ENCODE data around the gene LRRC59. TPM values are rescaled to one million over a fixed set of nuclear protein-coding genes. Genes with fewer than 3 reads are reported as not detected.
"Not testable (repeated sequence)": the region's sequence is repeated elsewhere in the genome, so short reads cannot be mapped to it uniquely, and the experiment has no call there.

The LRRC59 gene
- total RNA-seq, 2 experiments from 2014 or later, result 48.1 to 50.1 TPM

DNA sequence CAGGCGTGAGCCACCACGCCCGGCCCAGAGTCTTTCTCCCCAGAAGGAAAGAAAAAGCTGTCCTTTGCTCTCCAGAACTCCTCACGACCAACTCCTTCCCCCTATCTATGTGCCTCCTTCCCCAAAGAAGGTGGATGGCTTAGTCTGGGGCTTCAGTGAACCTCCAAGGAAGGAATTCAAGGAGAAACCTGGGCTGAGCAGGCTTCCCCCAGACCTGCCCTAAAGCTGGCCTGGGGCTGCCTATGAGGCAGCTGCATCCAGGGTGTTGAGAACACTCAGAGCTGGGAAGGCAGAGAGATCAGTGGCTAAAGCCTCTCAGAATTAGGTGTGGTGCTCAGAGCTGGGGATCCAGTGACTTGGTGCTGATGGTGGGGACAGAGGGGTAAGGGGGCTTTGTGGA lies 32.5 kb upstream of the LRRC59 start:
- DNase-seq, result no peak
- Mint-ChIP-seq H3K9me3 (no peaks in the 10 kb centered on the region), H3K27ac (no peak overlapping the region), H3K4me3 (no peak overlapping the region), H3K27me3 (ENCODE audit: low read depth) (no peaks in the 10 kb centered on the region), H3K4me1 (ENCODE audit: low read depth) (peaks cover 17% of the 10 kb centered on the region), H3K36me3 (ENCODE audit: low read depth) (no peaks in the 10 kb centered on the region)
- CTCF ChIA-PET, result interaction anchor here (4.6 kb wide), 1 partner anchor 32 kb away, joined by 19 read pairs; the partner anchor contains the start of gene LRRC59
- intact Hi-C loops (cut with micrococcal nuclease), result no loop called here

GRCh38 chr17:50428831-50429424 lies 31.6 kb upstream of the LRRC59 start:
- H3K27ac Mint-ChIP-seq, result no peak overlapping the region
- CTCF ChIA-PET, result interaction anchor here (1.9 to 4.6 kb wide), 2 partner anchors 31 to 50 kb away, joined by 5 to 19 read pairs; partner anchors contain the start of genes LRRC59 and RSAD1
- H3K27me3 Mint-ChIP-seq (ENCODE audit: low read depth), result no peaks in the 10 kb centered on the region
- no peak overlapping the region for H3K4me3 Mint-ChIP-seq
- peaks cover 17% of the 10 kb centered on the region for H3K4me1 Mint-ChIP-seq (ENCODE audit: low read depth)
- DNase-seq, result no peak
- no peaks in the 10 kb centered on the region for H3K9me3 Mint-ChIP-seq
- no peaks in the 10 kb centered on the region for H3K36me3 Mint-ChIP-seq (ENCODE audit: low read depth)
- intact Hi-C loops (cut with micrococcal nuclease), result no loop called here

- H3K9me3 Mint-ChIP-seq; H3K36me3 Mint-ChIP-seq (ENCODE audit: low read depth); intact Hi-C loops (cut with micrococcal nuclease); H3K4me3 Mint-ChIP-seq; DNase-seq; H3K27ac Mint-ChIP-seq; H3K27me3 Mint-ChIP-seq (ENCODE audit: low read depth): not testable (repeated sequence)
- peaks cover 17% of the 10 kb centered on the region for H3K4me1 Mint-ChIP-seq (ENCODE audit: low read depth)
- CTCF ChIA-PET, result interaction anchor here (1.9 to 4.6 kb wide), 3 partner anchors 31 to 51 kb away, joined by 5 to 19 read pairs (median 11); partner anchors contain the start of genes LRRC59 and RSAD1
Observed at GRCh38 chr17:50428126-50428525, 30.8 kb upstream of the LRRC59 start.

GRCh38 chr17:50426814-50427787 lies 29.8 kb upstream of the LRRC59 start:
- intact Hi-C loops (cut with micrococcal nuclease), result loop anchor here (1.0 to 2.0 kb wide), 2 partner anchors 30 to 54 kb away; partner anchors contain the start of genes EME1, LRRC59 and MRPL27
- no peaks in the 10 kb centered on the region for H3K27me3 Mint-ChIP-seq (ENCODE audit: low read depth)

GRCh38 chr17:50426472-50426782 lies 29.1 kb upstream of the LRRC59 start:
- intact Hi-C loops (cut with micrococcal nuclease), result loop anchor here (1.0 to 2.0 kb wide), 2 partner anchors 29 to 54 kb away; partner anchors contain the start of genes EME1, LRRC59 and MRPL27
- H3K27me3 Mint-ChIP-seq (ENCODE audit: low read depth), result no peaks in the 10 kb centered on the region
- CTCF ChIA-PET, result interaction anchor here (0.7 to 2.9 kb wide), 7 partner anchors 17 to 226 kb away, joined by 3 to 11 read pairs (median 3); partner anchors contain the start of gene LRRC59
- no peaks in the 10 kb centered on the region for H3K9me3 Mint-ChIP-seq
- H3K27ac Mint-ChIP-seq, result no peak overlapping the region
- DNase-seq, result no peak
- H3K36me3 Mint-ChIP-seq (ENCODE audit: low read depth), result no peaks in the 10 kb centered on the region
- H3K4me1 Mint-ChIP-seq (ENCODE audit: low read depth), result peaks cover 22% of the 10 kb centered on the region
- H3K4me3 Mint-ChIP-seq, result peak overlapping the region; percentile 73

More at GRCh38 chr17:50426814-50427787, 29.8 kb upstream of the LRRC59 start:
- Mint-ChIP-seq H3K4me1 (ENCODE audit: low read depth) (peaks cover 17% of the 10 kb centered on the region), H3K27ac (no peak overlapping the region), H3K36me3 (ENCODE audit: low read depth) (no peaks in the 10 kb centered on the region), H3K4me3 (peak overlapping the region; percentile 73), H3K9me3 (no peaks in the 10 kb centered on the region)
- peak; percentile 44 for DNase-seq
- CTCF ChIA-PET, result interaction anchor here (0.6 to 2.9 kb wide), 9 partner anchors 16 to 1012 kb away, joined by 3 to 11 read pairs (median 3); partner anchors contain the start of genes LRRC59 and RSAD1

- DNase-seq, result peak; percentile 77
- Mint-ChIP-seq H3K27me3 (ENCODE audit: low read depth) (no peaks in the 10 kb centered on the region), H3K27ac (no peak within 1 kb of the TSS), H3K36me3 (ENCODE audit: low read depth) (no peaks in the 10 kb centered on the region), H3K4me3 (peak within 1 kb of the TSS; percentile 77), H3K4me1 (ENCODE audit: low read depth) (peaks cover 26% of the 10 kb centered on the region), H3K9me3 (no peaks in the 10 kb centered on the region)
- intact Hi-C loops (cut with micrococcal nuclease), result loop anchor here (1.0 to 2.0 kb wide), 2 partner anchors 29 to 53 kb away; partner anchors contain the start of genes EME1, LRRC59 and MRPL27
- CTCF ChIA-PET, result interaction anchor here (0.7 to 2.9 kb wide), 6 partner anchors 28 to 226 kb away, joined by 3 to 11 read pairs (median 3); partner anchors contain the start of gene LRRC59
Observed at GRCh38 chr17:50425682-50426471, 28.6 kb upstream of the LRRC59 start, which contains the start of gene ACSF2. Gene ACSF2, plus strand, starts transcription at chr17:50426218. Its CDS starts 44 bp downstream, at chr17:50426262.

DNA sequence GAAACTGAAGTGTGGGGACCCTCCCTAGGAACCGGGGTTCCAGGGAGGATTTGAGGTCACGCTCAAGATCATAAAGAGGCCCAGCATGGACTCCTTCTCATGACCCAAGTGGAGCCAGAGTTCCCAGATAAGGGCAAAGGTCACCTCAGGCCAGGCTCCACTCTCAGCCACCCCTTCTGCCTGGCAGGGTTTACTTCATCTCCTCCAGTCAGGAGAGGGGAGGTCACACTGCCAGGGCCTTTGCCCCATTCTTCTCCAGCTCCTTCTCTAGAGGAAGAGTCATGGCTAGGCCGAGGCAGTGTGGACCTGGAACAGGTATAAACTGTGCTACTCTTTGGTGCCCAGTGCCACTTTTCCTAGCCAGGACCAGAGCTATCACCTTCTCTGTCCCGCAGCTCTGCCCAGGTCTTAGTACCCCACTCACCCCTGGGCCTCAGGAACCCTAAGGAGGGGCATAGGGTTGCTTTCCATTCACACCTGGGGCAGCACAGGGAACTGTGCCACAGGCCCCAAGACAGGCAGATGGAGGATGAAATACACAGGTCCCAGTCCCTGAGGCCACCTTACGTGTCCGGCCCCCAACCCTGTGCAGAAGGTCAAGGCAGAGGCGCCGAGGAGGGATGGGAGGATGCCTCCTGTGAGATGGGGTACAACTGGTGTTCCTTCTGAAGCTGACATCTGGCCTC lies 27.8 kb upstream of the LRRC59 start:
- H3K36me3 Mint-ChIP-seq (ENCODE audit: low read depth), result no peaks in the 10 kb centered on the region
- H3K27me3 Mint-ChIP-seq (ENCODE audit: low read depth), result no peaks in the 10 kb centered on the region
- no peaks in the 10 kb centered on the region for H3K9me3 Mint-ChIP-seq
- peaks cover 29% of the 10 kb centered on the region for H3K4me1 Mint-ChIP-seq (ENCODE audit: low read depth)
- intact Hi-C loops (cut with micrococcal nuclease), result no loop called here
- peak overlapping the region; percentile 77 for H3K4me3 Mint-ChIP-seq
- H3K27ac Mint-ChIP-seq, result no peak overlapping the region
- CTCF ChIA-PET, result interaction anchor here (2.9 kb wide), 1 partner anchor 28 kb away, joined by 11 read pairs; the partner anchor contains the start of gene LRRC59
- no peak for DNase-seq

DNA sequence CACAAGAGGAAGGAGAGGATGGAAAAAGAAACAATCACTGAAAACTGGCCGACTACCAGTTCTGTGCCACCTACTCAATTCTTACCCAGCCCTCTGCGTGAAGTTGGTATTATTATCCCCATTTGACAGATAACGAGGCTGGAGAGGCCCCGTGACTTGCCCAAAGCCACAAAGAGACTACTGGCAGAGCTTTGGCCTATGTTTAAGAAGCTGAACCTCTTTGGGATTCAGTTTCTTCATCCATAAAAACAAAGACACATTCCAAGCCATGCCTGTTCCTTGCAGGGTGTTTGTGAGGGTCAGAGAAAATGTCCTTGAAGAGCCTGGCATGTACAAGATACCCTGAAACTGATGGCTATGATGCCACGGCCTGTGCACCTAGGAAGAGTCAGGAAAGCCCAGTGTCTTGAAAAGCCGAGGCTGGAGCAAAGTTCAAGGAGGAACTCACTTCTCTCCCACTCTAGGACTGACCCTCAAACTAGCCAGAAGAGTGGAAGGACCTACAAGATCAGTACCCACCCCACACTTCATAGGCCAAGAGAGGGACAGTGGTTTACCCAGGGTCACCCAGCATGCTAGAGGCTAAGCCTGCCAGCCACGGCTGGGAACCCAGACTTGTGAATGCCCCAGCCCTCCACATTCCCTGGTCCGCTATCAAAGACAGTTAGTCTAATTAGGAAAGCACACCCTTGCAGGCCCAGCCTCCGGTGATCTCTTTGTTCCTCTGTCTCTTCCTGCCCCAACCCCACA lies 27.1 kb upstream of the LRRC59 start:
- H3K27ac Mint-ChIP-seq, result no peak overlapping the region
- H3K27me3 Mint-ChIP-seq (ENCODE audit: low read depth), result no peaks in the 10 kb centered on the region
- CTCF ChIA-PET, result no interaction called here
- H3K4me1 Mint-ChIP-seq (ENCODE audit: low read depth), result peaks cover 29% of the 10 kb centered on the region
- intact Hi-C loops (cut with micrococcal nuclease), result no loop called here
- DNase-seq, result no peak
- no peak overlapping the region for H3K4me3 Mint-ChIP-seq
- no peaks in the 10 kb centered on the region for H3K9me3 Mint-ChIP-seq
- no peaks in the 10 kb centered on the region for H3K36me3 Mint-ChIP-seq (ENCODE audit: low read depth)

DNA sequence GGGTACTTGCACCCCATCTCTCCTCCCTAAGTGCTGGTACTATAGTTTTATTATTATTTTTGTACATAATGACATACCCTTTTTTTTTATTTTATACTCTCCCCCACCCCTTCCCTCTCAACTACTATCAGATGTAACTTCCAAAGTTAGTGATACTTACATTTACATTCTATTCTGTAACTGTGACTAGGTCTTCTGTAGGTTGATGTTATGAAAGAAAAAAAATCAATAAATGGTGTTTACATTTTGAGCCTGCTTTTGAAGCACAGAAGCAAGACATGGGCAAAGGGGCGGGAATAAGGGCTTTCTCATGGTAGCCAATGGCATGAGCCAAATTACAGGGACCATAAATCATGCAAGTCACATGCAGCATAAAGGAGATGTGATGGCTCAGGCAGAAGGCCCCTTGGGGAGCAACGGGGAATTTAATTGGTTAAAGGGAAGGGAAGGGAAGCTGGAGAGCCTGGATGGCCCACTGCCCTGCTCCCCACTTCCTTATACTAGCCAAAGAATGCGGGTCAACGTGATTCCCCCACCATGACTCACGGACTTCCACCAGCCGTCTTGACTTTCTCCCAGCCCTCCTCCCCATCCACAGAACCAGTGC lies 26.3 kb upstream of the LRRC59 start:
- Mint-ChIP-seq H3K36me3 (ENCODE audit: low read depth) (no peaks in the 10 kb centered on the region), H3K4me3 (no peak overlapping the region), H3K27me3 (ENCODE audit: low read depth) (no peaks in the 10 kb centered on the region), H3K4me1 (ENCODE audit: low read depth) (peaks cover 29% of the 10 kb centered on the region), H3K27ac (no peak overlapping the region), H3K9me3 (peaks cover 2% of the 10 kb centered on the region)
- CTCF ChIA-PET, result no interaction called here
- intact Hi-C loops (cut with micrococcal nuclease), result no loop called here
- DNase-seq, result no peak

- no peak overlapping the region for H3K4me3 Mint-ChIP-seq
- H3K4me1 Mint-ChIP-seq (ENCODE audit: low read depth), result peaks cover 27% of the 10 kb centered on the region
- DNase-seq, result no peak
- H3K27me3 Mint-ChIP-seq (ENCODE audit: low read depth), result no peaks in the 10 kb centered on the region
- CTCF ChIA-PET, result interaction anchor here (3.7 kb wide), 1 partner anchor 25 kb away, joined by 25 read pairs; the partner anchor contains the start of gene LRRC59
- no peak overlapping the region for H3K27ac Mint-ChIP-seq
- peaks cover 2% of the 10 kb centered on the region for H3K9me3 Mint-ChIP-seq
- H3K36me3 Mint-ChIP-seq (ENCODE audit: low read depth), result no peaks in the 10 kb centered on the region
- intact Hi-C loops (cut with micrococcal nuclease), result no loop called here
Observed at GRCh38 chr17:50422738-50423137, 25.4 kb upstream of the LRRC59 start.

Measured in activated naive CD4-positive, alpha-beta T cell treated with anti-CD3 and anti-CD28 coated beads for 36 hours (primary cell).